Activated CD4-positive, alpha-beta memory T cell treated with anti-CD3 and anti-CD28 coated beads, Interleukin-2, amount 10 ng/mL, durations not matched to agents 7 days and 5 days (primary cell): ENCODE data around the gene POLR2L. TPM values are rescaled to one million over a fixed set of nuclear protein-coding genes. Genes with fewer than 3 reads are reported as not detected.

ENCODE experiments used
- CTCF ChIA-PET: fragments of 350-600 bp; sonication (Branson Sonifier 250); formaldehyde crosslinking; loops from one replicate; lab custom pipeline; 2021; ENCODE audit warnings: antibody characterized with exemption, inconsistent platforms; lab: Charles Lee
- POLR2A ChIA-PET: fragments of 350-600 bp; sonication (Branson Sonifier 250); formaldehyde crosslinking; loops from one replicate; lab custom pipeline; 2021; ENCODE audit warnings: antibody characterized with exemption; lab: Charles Lee
- DNase-seq: peaks from one replicate; pipeline ENCODE4 v3.0.0-alpha.2; 2020
- H3K27ac Mint-ChIP-seq: one replicate; pipeline ENCODE4 v1.8.0; 2021; ENCODE audit warnings: mild to moderate bottlenecking, mixed read lengths
- H3K27me3 Mint-ChIP-seq: one replicate; pipeline ENCODE4 v1.8.0; 2021; ENCODE audit warnings: mixed read lengths
- H3K36me3 Mint-ChIP-seq: one replicate; pipeline ENCODE4 v1.8.0; 2021; ENCODE audit warnings: low read depth, mixed read lengths
- H3K4me1 Mint-ChIP-seq: one replicate; pipeline ENCODE4 v1.8.0; 2021; ENCODE audit warnings: mixed read lengths
- H3K4me3 Mint-ChIP-seq: one replicate; pipeline ENCODE4 v1.8.0; 2021; ENCODE audit warnings: mild to moderate bottlenecking, mixed read lengths
- H3K9me3 Mint-ChIP-seq: one replicate; pipeline ENCODE4 v1.8.0; 2021; ENCODE audit warnings: mixed read lengths
- total RNA-seq, 2 experiments: library from RNA; stranded (reverse); gene quantifications; one replicate each; pipeline ENCODE4 v1.2.3, GENCODE V29; 2021

Gene POLR2L
- total RNA-seq, 2 experiments from 2014 or later = 59.3 to 61.5 TPM

DNA sequence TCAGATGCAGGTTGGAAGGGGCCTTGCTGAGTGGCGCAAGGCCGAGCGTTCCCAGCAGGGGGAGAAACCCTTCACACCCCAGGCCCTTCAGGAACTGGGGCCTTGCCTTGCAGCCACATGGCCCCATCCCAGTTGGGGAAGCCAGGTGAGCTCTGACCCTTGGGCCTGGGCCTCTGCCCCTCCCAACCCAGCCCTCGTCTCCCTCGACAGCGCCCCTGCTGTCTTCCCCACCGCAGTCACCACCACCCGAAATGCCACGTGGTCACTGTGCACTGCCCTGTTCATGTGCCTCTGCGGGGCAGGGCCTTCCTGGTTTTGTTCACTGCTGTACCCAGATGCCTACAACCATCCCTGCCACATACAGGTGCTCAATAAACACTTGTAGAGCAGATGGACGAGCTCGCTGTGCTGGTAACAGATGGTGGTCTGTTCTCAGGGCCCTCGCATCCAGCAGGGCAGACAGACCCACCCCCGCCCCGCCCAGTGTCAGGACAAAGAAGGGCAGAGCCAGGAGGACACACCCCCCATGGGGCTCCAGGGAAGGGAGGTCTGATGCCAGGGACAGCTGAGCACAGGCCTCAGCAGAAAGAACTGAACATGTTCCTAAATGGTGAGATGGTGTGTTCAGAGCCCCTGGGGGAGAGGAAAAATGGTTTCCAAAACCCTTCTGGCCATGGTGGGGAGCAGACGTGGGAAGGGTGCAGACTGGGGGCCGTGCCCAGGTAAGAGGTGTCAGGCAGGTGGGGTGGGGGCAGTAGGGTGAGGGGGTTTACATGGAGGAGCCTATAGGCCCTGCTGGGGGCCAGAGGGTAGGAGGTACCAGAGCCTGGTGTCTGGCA is 3.7 kb downstream of the POLR2L start:
- Mint-ChIP-seq H3K9me3 (no peaks in the 10 kb centered on the region), H3K36me3 (peaks cover 17% of the 10 kb centered on the region), H3K27ac (no peak overlapping the region), H3K27me3 (no peaks in the 10 kb centered on the region), H3K4me1 (peaks cover 29% of the 10 kb centered on the region), H3K4me3 (no peak overlapping the region)
- DNase-seq = no peak
- ChIA-PET POLR2A (interaction anchor here (5.2 kb wide), 1 partner anchor 10 kb away, joined by 45 read pairs; the partner anchor contains the start of gene CRACR2B), CTCF (interaction anchor here (0.6 kb wide), 1 partner anchor 150 kb away, joined by 4 read pairs; no protein-coding TSS in a partner anchor)

- Mint-ChIP-seq H3K9me3 (no peaks in the 10 kb centered on the region), H3K27ac (no peak overlapping the region), H3K4me3 (no peak overlapping the region), H3K36me3 (peaks cover 17% of the 10 kb centered on the region), H3K4me1 (peaks cover 25% of the 10 kb centered on the region), H3K27me3 (no peaks in the 10 kb centered on the region)
- ChIA-PET CTCF (interaction anchor here (0.6 kb wide), 1 partner anchor 149 kb away, joined by 4 read pairs; no protein-coding TSS in a partner anchor), POLR2A (no interaction called here)
- DNase-seq = no peak
Measured at GRCh38 chr11:837990-838307, 4.4 kb downstream of the POLR2L start.

DNA sequence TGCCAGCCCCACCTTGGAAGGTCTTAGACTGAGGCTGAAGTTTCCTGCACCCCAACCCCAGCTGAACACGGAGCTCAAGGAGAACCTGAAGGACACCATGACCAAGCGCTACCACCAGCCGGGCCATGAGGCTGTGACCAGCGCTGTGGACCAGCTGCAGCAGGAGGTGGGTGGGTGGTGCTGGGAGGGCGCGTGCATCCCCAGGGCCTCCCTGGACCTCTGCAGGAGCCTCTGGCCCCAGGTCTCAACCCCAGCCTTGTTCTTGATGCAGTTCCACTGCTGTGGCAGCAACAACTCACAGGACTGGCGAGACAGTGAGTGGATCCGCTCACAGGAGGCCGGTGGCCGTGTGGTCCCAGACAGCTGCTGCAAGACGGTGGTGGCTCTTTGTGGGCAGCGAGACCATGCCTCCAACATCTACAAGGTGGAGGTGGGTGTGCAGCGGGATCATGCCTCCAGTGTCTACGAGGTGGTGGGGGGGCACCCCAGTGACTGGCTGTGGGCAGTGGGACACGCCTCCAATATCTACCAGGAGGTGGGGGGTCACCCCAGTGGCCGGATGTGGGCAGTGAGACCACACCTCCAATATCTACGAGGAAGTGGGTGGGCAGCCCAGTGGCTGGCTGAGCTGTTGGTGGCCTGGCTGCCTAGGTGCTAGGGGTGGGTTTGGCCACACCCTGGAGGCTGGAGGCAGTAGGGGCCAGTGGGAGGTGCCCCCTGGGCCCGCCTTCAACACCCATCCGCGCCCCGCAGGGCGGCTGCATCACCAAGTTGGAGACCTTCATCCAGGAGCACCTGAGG is 4.9 kb downstream of the POLR2L start:
- ChIA-PET CTCF (no interaction called here), POLR2A (interaction anchor here (1.0 to 1.3 kb wide), 2 partner anchors 12 to 18 kb away, joined by 3 to 5 read pairs; no protein-coding TSS in a partner anchor)
- Mint-ChIP-seq H3K27me3 (no peaks in the 10 kb centered on the region), H3K4me1 (peaks cover 25% of the 10 kb centered on the region), H3K36me3 (peaks cover 17% of the 10 kb centered on the region), H3K27ac (no peak overlapping the region), H3K4me3 (no peak overlapping the region), H3K9me3 (no peaks in the 10 kb centered on the region)
- no peak for DNase-seq

DNA sequence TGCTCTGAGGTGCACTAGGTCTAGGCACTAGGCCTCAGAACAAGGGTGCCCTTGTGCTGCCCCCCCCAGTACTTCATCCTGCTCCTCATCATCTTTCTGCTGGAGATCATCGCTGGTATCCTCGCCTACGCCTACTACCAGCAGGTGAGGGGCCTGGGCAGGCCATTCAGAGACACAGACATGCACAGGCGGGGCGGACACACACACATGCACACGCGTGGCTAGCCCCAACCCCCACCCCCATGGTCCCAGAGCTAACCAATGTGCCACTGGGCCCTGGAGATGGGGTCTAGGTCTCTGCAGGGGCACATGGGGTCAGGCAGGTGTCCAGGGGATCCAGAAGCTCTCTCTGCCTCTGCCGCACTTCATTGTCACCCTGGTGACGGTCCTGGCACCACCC is 5.6 kb downstream of the POLR2L start:
- H3K4me3 Mint-ChIP-seq = no peak overlapping the region
- POLR2A ChIA-PET = interaction anchor here (1.0 to 1.3 kb wide), 2 partner anchors 11 to 17 kb away, joined by 3 to 5 read pairs; no protein-coding TSS in a partner anchor

GRCh38 chr11:836274-836673 is 6.1 kb downstream of the POLR2L start:
- Mint-ChIP-seq H3K4me1 (peaks cover 23% of the 10 kb centered on the region), H3K9me3 (no peaks in the 10 kb centered on the region), H3K27me3 (peaks cover 8% of the 10 kb centered on the region), H3K27ac (no peak overlapping the region), H3K4me3 (no peak overlapping the region), H3K36me3 (peaks cover 17% of the 10 kb centered on the region)
- no peak for DNase-seq
- ChIA-PET POLR2A (interaction anchor here (1.0 to 1.3 kb wide), 2 partner anchors 11 to 17 kb away, joined by 3 to 5 read pairs; no protein-coding TSS in a partner anchor), CTCF (no interaction called here)

More for the DNA sequence above, 5.6 kb downstream of the POLR2L start:
- Mint-ChIP-seq H3K27ac (no peak overlapping the region), H3K27me3 (peaks cover 4% of the 10 kb centered on the region), H3K9me3 (no peaks in the 10 kb centered on the region), H3K36me3 (peaks cover 17% of the 10 kb centered on the region), H3K4me1 (peaks cover 25% of the 10 kb centered on the region)
- CTCF ChIA-PET = no interaction called here
- no peak for DNase-seq

DNA sequence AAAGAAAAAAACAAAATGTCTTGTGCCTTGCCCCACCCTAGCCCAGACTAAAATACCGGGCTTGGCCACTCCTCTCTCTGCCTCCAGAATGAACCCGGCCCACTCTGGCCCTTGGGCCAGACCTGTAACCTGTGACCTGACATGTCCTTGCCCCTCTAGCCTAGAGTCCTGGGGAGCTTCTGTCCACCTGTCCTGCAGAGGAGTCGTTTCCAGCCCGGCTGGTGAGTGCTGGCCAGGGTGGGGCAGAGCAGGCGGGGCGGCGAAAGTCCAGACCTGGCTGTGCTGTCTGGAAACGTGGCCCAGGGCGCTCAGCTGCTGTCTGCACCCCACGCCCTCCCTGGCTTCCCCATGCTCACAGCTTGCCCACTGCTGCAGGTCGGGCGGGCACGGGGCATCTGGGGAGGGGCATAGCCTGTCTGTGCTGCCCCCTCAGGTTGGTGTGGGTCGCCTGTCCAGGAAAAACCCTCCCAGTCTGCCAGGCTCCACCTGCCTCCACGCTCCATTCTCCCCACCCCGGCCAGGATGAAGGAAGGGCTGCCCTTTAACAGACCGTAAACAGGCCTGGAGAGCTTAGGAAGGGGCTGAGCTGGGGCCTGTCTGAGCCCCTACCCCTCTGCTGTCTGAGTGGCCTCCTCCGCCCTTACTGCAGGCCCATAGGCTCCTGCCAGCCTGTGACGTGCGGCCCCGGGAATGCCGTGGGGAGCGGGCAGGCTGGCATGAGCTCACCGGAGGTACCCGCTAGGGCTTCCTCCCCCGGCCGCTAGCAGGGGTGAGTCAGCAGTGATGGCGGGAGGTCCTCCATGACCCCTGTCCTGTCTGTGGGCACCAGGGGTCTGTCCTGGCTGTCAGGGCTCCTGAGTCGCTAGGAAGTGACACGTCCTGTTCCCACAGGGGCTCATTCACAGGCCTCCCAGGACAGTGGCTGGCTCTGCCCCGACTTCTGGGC is 7.7 kb downstream of the POLR2L start:
- no peak overlapping the region for H3K4me3 Mint-ChIP-seq
- H3K9me3 Mint-ChIP-seq = no peaks in the 10 kb centered on the region
- no peak overlapping the region for H3K27ac Mint-ChIP-seq
- H3K4me1 Mint-ChIP-seq = peaks cover 18% of the 10 kb centered on the region
- peaks cover 12% of the 10 kb centered on the region for H3K36me3 Mint-ChIP-seq
- ChIA-PET POLR2A (interaction anchor here (1.2 to 8.3 kb wide), 4 partner anchors 8 to 25 kb away, joined by 4 to 74 read pairs (median 14); partner anchors contain the start of genes PNPLA2, POLR2L, RPLP2 and TSPAN4), CTCF (no interaction called here)
- DNase-seq = no peak
- peaks cover 16% of the 10 kb centered on the region for H3K27me3 Mint-ChIP-seq

GRCh38 chr11:833849-834311 is 8.4 kb downstream of the POLR2L start:
- Mint-ChIP-seq H3K27ac (no peak overlapping the region), H3K4me1 (peaks cover 25% of the 10 kb centered on the region), H3K27me3 (peaks cover 23% of the 10 kb centered on the region), H3K9me3 (no peaks in the 10 kb centered on the region), H3K36me3 (peaks cover 9% of the 10 kb centered on the region), H3K4me3 (peak overlapping the region; percentile 47)
- DNase-seq = no peak
- CTCF ChIA-PET = no interaction called here
- POLR2A ChIA-PET = interaction anchor here (1.2 to 8.3 kb wide), 3 partner anchors 9 to 23 kb away, joined by 4 to 74 read pairs (median 25); partner anchors contain the start of genes PNPLA2, POLR2L and TSPAN4

DNA sequence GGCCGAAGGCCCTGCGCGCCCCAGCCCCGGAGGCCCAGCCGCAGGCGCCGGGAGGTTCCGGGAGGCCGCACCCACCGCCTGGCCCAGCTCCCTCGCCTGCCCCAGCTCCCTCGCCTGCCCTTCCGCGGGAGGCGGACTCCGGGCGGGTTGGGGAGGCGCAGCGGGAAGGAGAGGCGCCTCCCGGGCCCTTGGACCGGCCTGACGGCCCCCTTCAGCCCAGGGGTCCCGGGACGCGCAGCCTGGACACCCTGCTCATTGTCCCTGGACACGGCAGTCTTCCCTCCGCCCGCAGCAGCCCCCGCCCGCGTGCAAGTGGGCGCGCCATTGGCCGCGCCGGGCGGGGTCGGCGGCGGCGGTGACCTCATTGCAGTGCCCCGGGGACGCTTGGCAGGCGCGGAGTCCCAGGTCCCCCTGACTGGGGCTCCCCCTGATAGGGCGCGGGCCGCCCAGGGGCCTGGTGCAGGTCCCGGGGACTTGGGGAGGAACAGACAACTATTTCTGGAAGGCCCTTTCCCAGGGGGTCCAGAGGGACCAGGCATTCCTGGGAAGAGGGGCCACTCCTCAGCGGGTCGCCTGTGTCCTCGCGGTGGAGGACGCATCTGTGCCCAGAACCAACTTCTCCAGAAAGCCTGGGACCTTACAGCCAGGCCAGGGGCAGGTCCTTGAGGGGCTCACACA is 9.1 kb downstream of the POLR2L start:
- ChIA-PET CTCF (no interaction called here), POLR2A (interaction anchor here (1.2 to 8.3 kb wide), 4 partner anchors 10 to 24 kb away, joined by 4 to 74 read pairs (median 18); partner anchors contain the start of genes PNPLA2, POLR2L, RPLP2 and TSPAN4)
- Mint-ChIP-seq H3K4me3 (peak overlapping the region; percentile 47), H3K27ac (no peak overlapping the region), H3K9me3 (no peaks in the 10 kb centered on the region), H3K36me3 (peaks cover 5% of the 10 kb centered on the region), H3K4me1 (peaks cover 29% of the 10 kb centered on the region), H3K27me3 (peaks cover 29% of the 10 kb centered on the region)
- DNase-seq = peak; percentile 42

DNA sequence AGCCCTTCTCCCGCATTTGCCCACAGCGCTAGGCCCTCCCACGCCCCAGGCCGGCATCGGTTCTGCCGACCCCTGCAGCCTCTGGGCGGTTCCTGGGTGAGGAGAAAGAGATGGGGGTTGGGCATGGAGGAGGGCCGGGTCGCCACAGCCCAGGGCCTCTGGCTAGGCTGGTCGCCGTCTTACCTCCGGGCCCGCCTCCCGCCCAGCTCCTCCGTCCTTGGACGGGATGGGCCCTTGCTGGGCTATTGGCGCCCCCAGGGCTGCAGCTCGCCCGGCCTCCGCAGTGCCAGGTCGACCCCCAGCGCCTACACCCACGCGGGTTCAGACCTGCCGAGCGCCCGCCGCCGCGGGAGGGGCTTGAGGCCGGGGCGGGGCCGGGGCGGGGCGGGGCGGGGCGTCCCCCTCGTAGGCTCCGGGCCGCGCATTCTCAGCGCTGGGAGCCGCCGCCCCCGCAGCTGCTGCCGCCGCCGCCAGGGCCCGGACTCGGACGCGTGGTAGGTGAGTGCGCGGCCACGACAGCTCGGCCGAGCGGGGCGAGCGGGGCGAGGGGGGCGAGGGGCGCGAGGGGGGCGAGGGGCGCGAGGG is 9.7 kb downstream of the POLR2L start, which contains the start of gene CD151:
TSS of gene CD151 (plus strand) at position 424 of the 585 bp plus-strand sequence. CDS start 3,118 bp downstream, outside the sequence.
- peak within 1 kb of the TSS; percentile 47 for H3K4me3 Mint-ChIP-seq
- CTCF ChIA-PET = no interaction called here
- H3K27ac Mint-ChIP-seq = no peak within 1 kb of the TSS
- H3K4me1 Mint-ChIP-seq = peaks cover 36% of the 10 kb centered on the region
- no peaks in the 10 kb centered on the region for H3K9me3 Mint-ChIP-seq
- peaks cover 36% of the 10 kb centered on the region for H3K27me3 Mint-ChIP-seq
- peak; percentile 61 for DNase-seq
- H3K36me3 Mint-ChIP-seq = peaks cover 3% of the 10 kb centered on the region
- POLR2A ChIA-PET = interaction anchor here (2.8 to 8.3 kb wide), 3 partner anchors 10 to 24 kb away, joined by 12 to 74 read pairs (median 25); partner anchors contain the start of genes PNPLA2, POLR2L, RPLP2 and TSPAN4

GRCh38 chr11:831961-832528 is 10.3 kb downstream of the POLR2L start:
- Mint-ChIP-seq H3K27ac (no peak overlapping the region), H3K4me3 (peak overlapping the region; percentile 46), H3K36me3 (no peaks in the 10 kb centered on the region), H3K9me3 (no peaks in the 10 kb centered on the region), H3K4me1 (peaks cover 36% of the 10 kb centered on the region), H3K27me3 (peaks cover 38% of the 10 kb centered on the region)
- CTCF ChIA-PET = no interaction called here
- POLR2A ChIA-PET = interaction anchor here (0.6 to 8.3 kb wide), 5 partner anchors 9 to 23 kb away, joined by 3 to 74 read pairs (median 25); partner anchors contain the start of genes PNPLA2, POLR2L, RPLP2 and TSPAN4
- no peak for DNase-seq
